GM23248 (cell line): ENCODE results near the gene ABITRAM. TPM values are rescaled to one million over a fixed set of nuclear protein-coding genes. Genes with fewer than 3 reads are reported as not detected.
A peak's percentile ranks its signal among the peaks of the same experiment; 100 is the strongest.
"Not testable (repeated sequence)": the region's sequence is repeated elsewhere in the genome, so short reads cannot be mapped to it uniquely, and the experiment has no call there.

Experiments used
- DNase-seq: peaks from one replicate; pipeline ENCODE4 v3.0.0-alpha.2; 2015
- H2AFZ ChIP-seq: fragments of 200-600 bp; sonication (generic); 2 replicates; pipeline ENCODE4 v1.6.1; 2016; ENCODE audit warnings: antibody characterized with exemption
- H3F3A ChIP-seq: fragments of 200-600 bp; sonication (generic); 2 replicates; pipeline ENCODE4 v1.6.1; 2016; ENCODE audit warnings: mild to moderate bottlenecking, antibody characterized with exemption, mixed run types; ENCODE audit not compliant: insufficient read depth
- H3K27ac ChIP-seq: fragments of 200-600 bp; sonication (generic); 2 replicates; pipeline ENCODE4 v1.5.1; 2016; ENCODE audit warnings: mild to moderate bottlenecking
- H3K27me3 ChIP-seq: fragments of 200-600 bp; sonication (generic); replicated peaks from 2 replicates; pipeline ENCODE4 v1.6.1; 2016; ENCODE audit warnings: mild to moderate bottlenecking; ENCODE audit not compliant: insufficient read depth
- H3K36me3 ChIP-seq: fragments of 200-600 bp; sonication (generic); 2 replicates; pipeline ENCODE4 v1.6.1; 2016; ENCODE audit warnings: low read depth, mild to moderate bottlenecking
- H3K4me1 ChIP-seq: fragments of 200-600 bp; sonication (generic); 2 replicates; pipeline ENCODE4 v1.6.1; 2016; ENCODE audit warnings: mild to moderate bottlenecking; ENCODE audit not compliant: insufficient read depth
- H3K4me2 ChIP-seq: fragments of 200-600 bp; sonication (generic); one replicate; pipeline ENCODE4 v1.6.1; 2016; ENCODE audit warnings: mild to moderate bottlenecking; ENCODE audit not compliant: unreplicated experiment
- H3K4me3 ChIP-seq: fragments of 200-600 bp; sonication (generic); 2 replicates; pipeline ENCODE4 v1.5.1; 2016; ENCODE audit warnings: mild to moderate bottlenecking
- H3K79me2 ChIP-seq: fragments of 200-600 bp; sonication (generic); 2 replicates; pipeline ENCODE4 v1.6.1; 2016; ENCODE audit warnings: mild to moderate bottlenecking; ENCODE audit not compliant: insufficient read depth
- H3K9ac ChIP-seq: fragments of 200-600 bp; sonication (generic); 2 replicates; pipeline ENCODE4 v1.6.1; 2016; ENCODE audit warnings: mild to moderate bottlenecking
- H3K9me2 ChIP-seq: fragments of 200-600 bp; sonication (generic); 2 replicates; pipeline ENCODE4 v1.6.1; 2016; ENCODE audit warnings: mixed run types, mild to moderate bottlenecking, moderate library complexity; ENCODE audit not compliant: insufficient read depth
- H3K9me3 ChIP-seq: fragments of 200-600 bp; sonication (generic); one replicate; pipeline ENCODE4 v1.6.1; 2017; ENCODE audit warnings: low read depth
- H4K20me1 ChIP-seq: fragments of 200-600 bp; sonication (generic); 2 replicates; pipeline ENCODE4 v1.6.0; 2016; ENCODE audit not compliant: insufficient read depth
- EZH2 ChIP-seq: fragments of 200-600 bp; sonication (generic); IDR thresholded peaks from 2 replicates; pipeline ENCODE4 v1.6.1; 2018; ENCODE audit warnings: antibody characterized with exemption, mild to moderate bottlenecking; ENCODE audit not compliant: insufficient read depth, poor library complexity, severe bottlenecking
- EZH2phosphoT487 ChIP-seq: fragments of 200-600 bp; sonication (generic); IDR thresholded peaks from 2 replicates; pipeline ENCODE4 v1.6.1; 2018; ENCODE audit warnings: antibody characterized with exemption, moderate library complexity, mild to moderate bottlenecking, low read depth; ENCODE audit not compliant: insufficient read depth
- WGBS, 2 experiments: methylation state at CpG; one replicate each; pipeline ENCODE4 v1.1.6; 2015 to 2017; ENCODE audit warnings: low lambda C conversion rate in 2 of 2, low coverage in 1 of 2; ENCODE audit errors: missing lambda C conversion rate in 2 of 2; 5-methylcytosine and 5-hydroxymethylcytosine counted together
- in situ Hi-C: fragments of 300-500 bp; cut with MboI; formaldehyde crosslinking; loops from 2 replicates; pipeline ENCODE4 v1.15.0; 2020
- polyA plus RNA-seq: library from polyadenylated mRNA; unstranded; fragments of >200 nt; fragmentation: Nextera tagmentation; extraction: Ambion mirVana; gene quantifications from 2 replicates; pipeline ENCODE4 v1.2.1, GENCODE V29; 2016
- total RNA-seq: library from RNA; depleted of rRNA; stranded (reverse); fragments of >200 nt; shearing (Covaris generic); gene quantifications from 2 replicates; pipeline ENCODE4 v1.2.3, GENCODE V29; 2014

Gene ABITRAM
- total and polyA plus RNA-seq, 2 experiments from 2014 or later = 10.4 to 28.8 TPM

GRCh38 chr9:108910914-108911313, 23.3 kb upstream of the ABITRAM start:
- in situ Hi-C loops = no loop called here
- H3K9me3 ChIP-seq = no peaks in the 10 kb centered on the region
- no peak overlapping the region for H3K4me3 ChIP-seq
- H3K36me3 ChIP-seq = peaks cover 42% of the 10 kb centered on the region
- DNase-seq = no peak
- H3K9me2 ChIP-seq = no peaks in the 10 kb centered on the region
- no peak overlapping the region for H2AFZ ChIP-seq
- no peaks in the 10 kb centered on the region for H3K4me1 ChIP-seq
- WGBS, 2 experiments = 99 to 100% methylated on average over 2 of the region's 2 CpGs
- no peak overlapping the region for H3K9ac ChIP-seq
- H4K20me1 ChIP-seq = no peaks in the 10 kb centered on the region
- TF ChIP-seq EZH2 (no peak), EZH2phosphoT487 (no peak)
- no peaks in the 10 kb centered on the region for H3K79me2 ChIP-seq
- no peak overlapping the region for H3K27ac ChIP-seq
- no peak overlapping the region for H3K4me2 ChIP-seq
- H3F3A ChIP-seq = no peaks in the 10 kb centered on the region
- no peaks in the 10 kb centered on the region for H3K27me3 ChIP-seq

DNA sequence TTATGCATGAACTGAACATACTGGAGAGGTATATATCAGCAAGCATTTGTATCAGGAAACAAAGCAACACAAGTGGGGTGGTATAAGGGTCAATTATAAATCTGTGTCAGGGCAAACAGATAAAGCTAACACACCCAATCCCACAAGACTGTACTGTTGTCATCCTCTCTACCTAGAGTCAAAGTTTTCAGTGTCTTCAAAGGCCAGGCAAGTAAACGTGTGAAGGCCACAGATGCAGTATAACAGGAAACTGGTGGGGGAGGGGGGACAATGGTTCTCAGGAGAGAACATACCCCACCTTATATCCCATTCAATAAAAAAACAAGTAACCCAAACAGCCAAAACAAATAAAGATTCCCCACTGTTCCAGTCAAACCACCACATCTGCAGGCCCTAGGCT, 22.4 kb upstream of the ABITRAM start:
- no peak for TF ChIP-seq EZH2
- no peak for TF ChIP-seq EZH2phosphoT487
- H3K4me1 ChIP-seq = no peaks in the 10 kb centered on the region
- no peaks in the 10 kb centered on the region for H3F3A ChIP-seq
- no peak for DNase-seq
- H3K9me2 ChIP-seq = no peaks in the 10 kb centered on the region
- no peak overlapping the region for H3K4me2 ChIP-seq
- H3K9me3 ChIP-seq = no peaks in the 10 kb centered on the region
- H3K79me2 ChIP-seq = no peaks in the 10 kb centered on the region
- no peak overlapping the region for H3K27ac ChIP-seq
- in situ Hi-C loops = no loop called here
- H4K20me1 ChIP-seq = no peaks in the 10 kb centered on the region
- no peaks in the 10 kb centered on the region for H3K27me3 ChIP-seq
- no peak overlapping the region for H3K4me3 ChIP-seq
- whole genome bisulfite sequencing, 2 experiments = 13 to 14% methylated on average over 1 of the region's 1 CpG
- H2AFZ ChIP-seq = no peak overlapping the region
- H3K36me3 ChIP-seq = peaks cover 42% of the 10 kb centered on the region
- no peak overlapping the region for H3K9ac ChIP-seq

DNA sequence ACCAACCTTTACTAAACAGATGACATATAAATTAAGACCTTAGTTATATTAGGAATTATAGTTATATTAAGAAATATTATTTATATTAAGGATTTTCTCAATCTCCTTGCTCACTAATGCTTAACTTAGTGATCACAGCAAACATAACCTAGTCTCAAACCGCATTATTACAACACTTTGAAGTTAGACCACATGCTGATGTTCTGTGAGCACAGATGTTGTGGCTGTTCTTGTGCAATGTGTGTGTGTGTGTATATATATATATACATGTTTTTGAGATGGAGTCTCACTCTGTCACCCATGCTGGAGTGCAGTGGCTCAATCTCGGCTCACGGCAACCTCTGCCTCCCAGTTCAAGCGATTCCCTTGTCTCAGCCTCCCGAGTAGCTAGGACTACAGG, 20.8 kb upstream of the ABITRAM start:
- no peaks in the 10 kb centered on the region for H3K4me1 ChIP-seq
- H3K4me2 ChIP-seq = no peak overlapping the region
- H3K79me2 ChIP-seq = no peaks in the 10 kb centered on the region
- peak; percentile 4 for DNase-seq
- no peak overlapping the region for H3K27ac ChIP-seq
- no peaks in the 10 kb centered on the region for H3K9me3 ChIP-seq
- H3K27me3 ChIP-seq = no peaks in the 10 kb centered on the region
- H3F3A ChIP-seq = no peaks in the 10 kb centered on the region
- H3K36me3 ChIP-seq = peaks cover 42% of the 10 kb centered on the region
- no peak overlapping the region for H3K4me3 ChIP-seq
- H3K9me2 ChIP-seq = no peaks in the 10 kb centered on the region
- H2AFZ ChIP-seq = no peak overlapping the region
- 83 to 88% methylated on average over 5 of the region's 5 CpGs for WGBS, 2 experiments
- H4K20me1 ChIP-seq = no peaks in the 10 kb centered on the region
- no peak overlapping the region for H3K9ac ChIP-seq
- in situ Hi-C loops = no loop called here
- no peak for TF ChIP-seq EZH2

DNA sequence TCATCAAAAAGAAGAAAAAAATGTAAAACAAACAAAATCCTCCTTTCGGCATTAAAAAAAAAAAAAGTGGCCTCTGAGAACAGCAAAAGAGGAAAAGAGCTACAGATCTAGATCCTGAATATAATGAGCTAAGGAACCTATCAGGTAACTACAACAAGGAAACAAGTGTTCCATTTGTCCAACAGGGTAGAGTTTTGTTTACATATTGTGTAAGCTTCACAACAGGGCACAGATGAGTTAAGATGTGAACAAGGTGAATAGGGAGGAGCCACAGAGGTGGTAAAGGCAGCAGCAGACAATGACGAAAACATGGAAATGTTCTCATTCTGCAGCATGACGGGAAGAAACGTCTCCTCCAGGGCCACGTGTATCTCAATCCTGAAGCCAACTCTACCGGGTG, 14.7 kb upstream of the ABITRAM start:
- no peaks in the 10 kb centered on the region for H3K4me1 ChIP-seq
- H3K4me2 ChIP-seq = no peak overlapping the region
- no peaks in the 10 kb centered on the region for H4K20me1 ChIP-seq
- no peak overlapping the region for H2AFZ ChIP-seq
- 75% methylated on average over 6 of the region's 6 CpGs for WGBS, 2 experiments
- DNase-seq = no peak
- H3K9me3 ChIP-seq = no peaks in the 10 kb centered on the region
- H3K9me2 ChIP-seq = no peaks in the 10 kb centered on the region
- H3K36me3 ChIP-seq = peaks cover 53% of the 10 kb centered on the region
- no peaks in the 10 kb centered on the region for H3K27me3 ChIP-seq
- no peak overlapping the region for H3K27ac ChIP-seq
- H3K79me2 ChIP-seq = no peaks in the 10 kb centered on the region
- in situ Hi-C loops = no loop called here
- H3K4me3 ChIP-seq = no peak overlapping the region
- no peaks in the 10 kb centered on the region for H3F3A ChIP-seq
- no peak overlapping the region for H3K9ac ChIP-seq
- TF ChIP-seq EZH2phosphoT487 = no peak
- TF ChIP-seq EZH2 = no peak

GRCh38 chr9:108920401-108920800, 13.8 kb upstream of the ABITRAM start:
- H4K20me1 ChIP-seq, H3K27me3 ChIP-seq, H3K9me2 ChIP-seq, H3K9ac ChIP-seq, H3K27ac ChIP-seq, in situ Hi-C loops, H3K4me2 ChIP-seq, DNase-seq, H3F3A ChIP-seq, H3K4me1 ChIP-seq, H3K9me3 ChIP-seq, H2AFZ ChIP-seq, H3K4me3 ChIP-seq, H3K79me2 ChIP-seq: not testable (repeated sequence)
- WGBS, 2 experiments = 93 to 97% methylated on average over 1 of the region's 1 CpG
- H3K36me3 ChIP-seq = peaks cover 54% of the 10 kb centered on the region
